K562 (cell line): ENCODE results near the gene CFAP141. TPM values are rescaled to one million over a fixed set of nuclear protein-coding genes. Genes with fewer than 3 reads are reported as not detected.

Source experiments
- CTCFL ChIP-seq: IDR thresholded peaks from 2 replicates; pipeline ENCODE4 v1.6.1; 2011; ENCODE audit warnings: borderline replicate concordance, low read depth, mild to moderate bottlenecking, moderate library complexity, low read length; ENCODE audit not compliant: insufficient read depth, poor library complexity, severe bottlenecking
- CUX1 ChIP-seq: fragments of 200-800 bp; sonication (Bioruptor generic); IDR thresholded peaks from 2 replicates; pipeline ENCODE4 v1.6.1; 2016; ENCODE audit warnings: missing genetic modification characterization, missing compliant biosample characterization
- NBN ChIP-seq: fragments of 450-650 bp; IDR thresholded peaks from 2 replicates; pipeline ENCODE4 v1.6.1; 2016; ENCODE audit warnings: low read depth, mild to moderate bottlenecking
- SMAD3 ChIP-seq: fragments of 450-650 bp; formaldehyde crosslinking; conservative IDR thresholded peaks from 2 replicates; pipeline ENCODE4 v1.4.0; 2020; ENCODE audit warnings: mild to moderate bottlenecking
- TRIM24 ChIP-seq, 2 experiments: fragments of 450-650 bp; IDR thresholded peaks; 2 replicates each; pipeline ENCODE4 v1.6.1; 2016
- ZBTB9 ChIP-seq: fragments of 450-650 bp; formaldehyde crosslinking; IDR thresholded peaks from 2 replicates; pipeline ENCODE4 v1.4.0; 2020; ENCODE audit warnings: mild to moderate bottlenecking, moderate library complexity
- polyA plus RNA-seq, 8 experiments: library from polyadenylated mRNA; depleted of rRNA in 4 of 8; stranded (reverse) in 5 of 8; unstranded in 3 of 8; fragments of >200 nt; fragmentation: Nextera tagmentation in 2 of 8; fragmentation: Illumina TruSeq in 1 of 8; extraction: Ambion mirVana in 2 of 8; extraction: Trizol in 1 of 8; gene quantifications; 2 replicates each; pipeline versions ENCODE4 v1.2.1 to v1.2.3, GENCODE V29; 2011 to 2014; ENCODE audit warnings: inconsistent platforms in 1 of 8, missing spikeins in 1 of 8
- total RNA-seq, 7 experiments: library from RNA; depleted of rRNA in 6 of 7; stranded (reverse); fragments of >200 nt in 6 of 7; fragmentation: Illumina TruSeq in 2 of 7; extraction: Trizol in 2 of 7; gene quantifications; 2 replicates each; pipeline versions ENCODE4 v1.2.1 to v1.2.3, GENCODE V29; 2011 to 2021; ENCODE audit warnings: low replicate concordance in 1 of 7

CFAP141 gene
- total and polyA plus RNA-seq, 9 of the 15 experiments (the other 6 are each of a cell fraction or from before 2014, with no cell fraction given) = not detected

GRCh38 chr1:154207262-154207661 lies 1.1 kb upstream of the CFAP141 start (continued):
- TF ChIP-seq CTCFL (no peak), CUX1 (no peak), ZBTB9 (CRISPR knock-in tag) (no peak), SMAD3 (CRISPR knock-in tag) (no peak), NBN (no peak), TRIM24 (IDR thresholded peaks at IDR 0.05) (no peak)
